Measurements from ENCODE around the gene ZBTB24. TPM values are rescaled to one million over a fixed set of nuclear protein-coding genes. Genes with fewer than 3 reads are reported as not detected.

ZBTB24 gene
- total RNA-seq, 2 donors from 2014 or later = 9.2 to 9.8 TPM

GRCh38 chr6:109507490-109508072 is 24.6 kb upstream of the ZBTB24 start:
- Histone ChIP-seq H3K4me1 (ENCODE audit: control insufficient read depth, insufficient read depth, low read length) (no peaks in the 10 kb centered on the region), H3K9me3 (ENCODE audit: control insufficient read depth, low read length) (peaks cover 22% of the 10 kb centered on the region), H3K36me3 (ENCODE audit: control insufficient read depth, insufficient read depth, low read length) (no peaks in the 10 kb centered on the region), H3K27me3 (ENCODE audit: control insufficient read depth, insufficient read depth, low read length, poor library complexity, severe bottlenecking) (no peaks in the 10 kb centered on the region), H3K27ac (ENCODE audit: low read depth, low read length) (no peak overlapping the region), H3K9ac (ENCODE audit: extremely low read depth, low read length, poor library complexity, severe bottlenecking) (no peak overlapping the region), H3K4me3 (ENCODE audit: low read length) (no peak overlapping the region)
- no peak overlapping the region for H3K4me3 Mint-ChIP-seq
- H3K27me3 Mint-ChIP-seq (ENCODE audit: insufficient read depth) = no peaks in the 10 kb centered on the region
- no peak overlapping the region for H3K27ac Mint-ChIP-seq
- peaks cover 3% of the 10 kb centered on the region for H3K36me3 Mint-ChIP-seq (ENCODE audit: low read depth)
- 81 to 86% methylated on average over 2 to 4 of the region's 4 CpGs for WGBS, 2 experiments (ENCODE audit: insufficient coverage in 1 of 2, insufficient read length in 1 of 2)
- peaks cover 8% of the 10 kb centered on the region for H3K4me1 Mint-ChIP-seq
- TF ChIP-seq CTCF (conservative IDR thresholded peaks at IDR 0.05) = no peak
- no peak for DNase-seq
- peaks cover 17% of the 10 kb centered on the region for H3K9me3 Mint-ChIP-seq

- TF ChIP-seq CTCF (conservative IDR thresholded peaks at IDR 0.05) = no peak
- WGBS, 2 experiments (ENCODE audit: insufficient coverage in 1 of 2, insufficient read length in 1 of 2) = 88 to 100% methylated on average over 2 of the region's 2 CpGs
- peaks cover 22% of the 10 kb centered on the region for H3K9me3 ChIP-seq (ENCODE audit: control insufficient read depth, low read length)
- H3K4me3 Mint-ChIP-seq = no peak overlapping the region
- H3K27me3 Mint-ChIP-seq (ENCODE audit: insufficient read depth) = no peaks in the 10 kb centered on the region
- no peak overlapping the region for H3K4me3 ChIP-seq (ENCODE audit: low read length)
- peaks cover 8% of the 10 kb centered on the region for H3K4me1 Mint-ChIP-seq
- no peaks in the 10 kb centered on the region for H3K36me3 ChIP-seq (ENCODE audit: control insufficient read depth, insufficient read depth, low read length)
- H3K9me3 Mint-ChIP-seq = peaks cover 17% of the 10 kb centered on the region
- no peak for DNase-seq
- H3K27ac ChIP-seq (ENCODE audit: low read depth, low read length) = no peak overlapping the region
- no peaks in the 10 kb centered on the region for H3K27me3 ChIP-seq (ENCODE audit: control insufficient read depth, insufficient read depth, low read length, poor library complexity, severe bottlenecking)
- H3K4me1 ChIP-seq (ENCODE audit: control insufficient read depth, insufficient read depth, low read length) = no peaks in the 10 kb centered on the region
- no peak overlapping the region for H3K27ac Mint-ChIP-seq
- peaks cover 3% of the 10 kb centered on the region for H3K36me3 Mint-ChIP-seq (ENCODE audit: low read depth)
- H3K9ac ChIP-seq (ENCODE audit: extremely low read depth, low read length, poor library complexity, severe bottlenecking) = no peak overlapping the region
Measured at GRCh38 chr6:109506841-109507240, 23.8 kb upstream of the ZBTB24 start.

- no peak overlapping the region for H3K27ac Mint-ChIP-seq
- no peak overlapping the region for H3K4me3 Mint-ChIP-seq
- peaks cover 3% of the 10 kb centered on the region for H3K36me3 Mint-ChIP-seq (ENCODE audit: low read depth)
- no peak for TF ChIP-seq CTCF (conservative IDR thresholded peaks at IDR 0.05)
- H3K27me3 ChIP-seq (ENCODE audit: control insufficient read depth, insufficient read depth, low read length, poor library complexity, severe bottlenecking) = no peaks in the 10 kb centered on the region
- H3K9me3 Mint-ChIP-seq = peaks cover 17% of the 10 kb centered on the region
- DNase-seq = no peak
- H3K4me3 ChIP-seq (ENCODE audit: low read length) = no peak overlapping the region
- no peaks in the 10 kb centered on the region for H3K4me1 ChIP-seq (ENCODE audit: control insufficient read depth, insufficient read depth, low read length)
- peaks cover 17% of the 10 kb centered on the region for H3K9me3 ChIP-seq (ENCODE audit: control insufficient read depth, low read length)
- H3K9ac ChIP-seq (ENCODE audit: extremely low read depth, low read length, poor library complexity, severe bottlenecking) = no peak overlapping the region
- H3K4me1 Mint-ChIP-seq = peaks cover 8% of the 10 kb centered on the region
- no peaks in the 10 kb centered on the region for H3K27me3 Mint-ChIP-seq (ENCODE audit: insufficient read depth)
- H3K27ac ChIP-seq (ENCODE audit: low read depth, low read length) = no peak overlapping the region
- H3K36me3 ChIP-seq (ENCODE audit: control insufficient read depth, insufficient read depth, low read length) = no peaks in the 10 kb centered on the region
- WGBS, 2 experiments (ENCODE audit: insufficient coverage in 1 of 2, insufficient read length in 1 of 2) = 94 to 100% methylated on average over 1 to 2 of the region's 2 CpGs
Measured at GRCh38 chr6:109506314-109506713, 23.3 kb upstream of the ZBTB24 start.

All from endodermal cell (in vitro differentiated cells).